ENCODE measurements around the gene NPHS2.

NPHS2 gene

GRCh38 chr1:179516976-179517705 is 58.6 kb downstream of the NPHS2 start:
- TF ChIP-seq CTCF (IDR thresholded peaks at IDR 0.05; ENCODE audit: borderline replicate concordance, control extremely low read depth, extremely low read depth, insufficient read depth, missing control alignments): no peak
- no peak for DNase-seq (ENCODE audit: low spot score)
- in situ Hi-C loops (cut with MboI; ENCODE audit: low sequenced_read_pairs, unreplicated experiment): no loop called here

- in situ Hi-C loops (cut with MboI; ENCODE audit: low sequenced_read_pairs, unreplicated experiment): no loop called here
- DNase-seq (ENCODE audit: low spot score): peak; percentile 3
- no peak for TF ChIP-seq CTCF (IDR thresholded peaks at IDR 0.05; ENCODE audit: borderline replicate concordance, control extremely low read depth, extremely low read depth, insufficient read depth, missing control alignments)
Observed at GRCh38 chr1:179510038-179510437, 65.7 kb downstream of the NPHS2 start.

GRCh38 chr1:179509384-179509783 is 66.4 kb downstream of the NPHS2 start:
- TF ChIP-seq CTCF (IDR thresholded peaks at IDR 0.05; ENCODE audit: borderline replicate concordance, control extremely low read depth, extremely low read depth, insufficient read depth, missing control alignments): no peak
- DNase-seq (ENCODE audit: low spot score): no peak
- in situ Hi-C loops (cut with MboI; ENCODE audit: low sequenced_read_pairs, unreplicated experiment): no loop called here

- no peak for TF ChIP-seq CTCF (IDR thresholded peaks at IDR 0.05; ENCODE audit: borderline replicate concordance, control extremely low read depth, extremely low read depth, insufficient read depth, missing control alignments)
- in situ Hi-C loops (cut with MboI; ENCODE audit: low sequenced_read_pairs, unreplicated experiment): no loop called here
Observed at GRCh38 chr1:179506199-179506598, 69.5 kb downstream of the NPHS2 start.

More at GRCh38 chr1:179506199-179506598, 69.5 kb downstream of the NPHS2 start:
- no peak for DNase-seq (ENCODE audit: low spot score)

Data from GM13976 (cell line).